Measurements from ENCODE around the gene MAPRE2.

MAPRE2 gene

GRCh38 chr18:35084494-35085449 is 43.6 kb downstream of the MAPRE2 start:
- FAIRE-seq (no peak), DNase-seq (ENCODE audit: insufficient read length, low spot score) (no peak)
- TF ChIP-seq POLR2A (IDR thresholded peaks at IDR 0.05; ENCODE audit: low read depth, low read length) = no peak

DNA sequence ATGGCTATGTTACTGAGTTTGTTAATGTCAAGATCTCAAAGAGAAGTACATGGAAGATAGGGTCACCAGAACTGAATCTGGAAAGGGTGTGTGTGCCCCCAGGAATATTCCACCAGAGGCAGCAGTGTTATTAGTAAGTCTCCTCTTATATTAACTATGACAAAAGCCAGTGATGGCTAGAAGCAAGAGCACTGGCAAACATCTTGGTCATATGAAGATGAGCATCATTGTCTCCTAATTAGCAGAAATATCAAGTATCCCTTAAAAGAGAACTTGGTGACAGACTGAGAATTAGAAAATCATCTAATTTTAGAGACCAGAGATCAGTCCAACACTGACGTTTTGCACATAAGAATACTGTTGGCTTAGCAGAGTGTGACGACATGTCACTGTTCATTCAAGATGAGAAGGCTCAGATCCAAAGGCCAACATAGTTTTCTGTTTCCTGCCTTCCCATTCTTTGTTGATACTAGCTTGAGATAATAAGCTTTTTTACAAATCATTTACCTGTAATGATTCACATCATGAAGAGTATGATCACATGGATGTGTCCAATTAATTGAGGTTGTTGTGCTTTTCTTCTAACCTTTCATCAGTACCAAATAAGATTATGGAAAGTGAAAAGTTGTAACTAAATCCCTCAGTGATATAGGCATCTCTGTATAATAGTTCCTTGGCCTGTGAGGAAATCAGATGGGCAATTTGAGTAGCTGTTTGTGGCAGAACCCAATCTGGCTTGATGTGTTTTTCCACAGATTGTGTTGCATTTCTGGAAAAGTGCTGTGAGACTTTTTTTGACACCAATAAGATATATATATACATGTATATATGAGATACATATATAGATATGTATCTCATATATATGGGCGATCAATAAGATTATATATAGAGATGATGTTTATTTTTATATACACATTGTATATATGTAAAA is 44.5 kb downstream of the MAPRE2 start:
- FAIRE-seq (no peak), DNase-seq (ENCODE audit: insufficient read length, low spot score) (no peak)
- no peak for TF ChIP-seq POLR2A (IDR thresholded peaks at IDR 0.05; ENCODE audit: low read depth, low read length)

DNA sequence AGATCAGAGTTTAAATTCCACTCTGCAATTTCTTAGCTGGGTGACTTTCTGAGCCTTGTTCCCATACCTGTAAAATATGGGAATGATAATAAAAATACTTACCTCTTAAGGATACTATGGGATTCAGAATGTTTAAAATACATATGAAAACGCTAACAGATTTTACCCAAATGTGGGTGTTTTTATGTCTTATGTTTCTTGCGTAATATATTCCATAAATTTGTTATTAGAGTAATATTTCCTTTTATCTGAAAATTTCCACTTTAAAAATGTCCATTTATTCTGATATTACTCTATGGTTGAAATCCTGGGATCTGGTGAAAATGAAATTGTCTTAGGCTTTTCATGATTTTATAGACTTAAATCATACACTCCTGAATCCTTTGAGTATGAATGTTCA is 45.5 kb downstream of the MAPRE2 start:
- FAIRE-seq (no peak), DNase-seq (ENCODE audit: insufficient read length, low spot score) (no peak)
- TF ChIP-seq POLR2A (IDR thresholded peaks at IDR 0.05; ENCODE audit: low read depth, low read length) = no peak

- DNase-seq (ENCODE audit: insufficient read length, low spot score) = no peak
- no peak for TF ChIP-seq POLR2A (IDR thresholded peaks at IDR 0.05; ENCODE audit: low read depth, low read length)
- no peak for FAIRE-seq
Measured at GRCh38 chr18:35087726-35088125, 46.5 kb downstream of the MAPRE2 start.

DNA sequence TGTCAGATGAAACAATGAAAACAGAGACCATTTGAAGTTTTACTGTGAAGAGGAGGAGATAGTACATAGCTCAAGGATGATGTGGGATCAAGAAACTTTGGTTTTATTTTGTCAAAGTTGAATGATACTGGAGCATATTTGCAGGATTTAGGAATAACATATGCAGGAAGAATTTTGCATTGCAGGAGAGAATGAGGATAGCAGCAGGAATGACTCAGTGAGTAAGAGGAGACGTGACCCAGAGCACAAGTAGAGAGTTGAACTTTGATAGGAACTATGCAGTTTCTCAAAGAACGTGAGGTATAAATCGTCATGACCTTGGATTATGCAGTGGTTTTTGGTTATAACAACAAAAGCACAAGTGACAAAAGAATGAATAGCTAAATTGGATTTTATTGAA is 47.7 kb downstream of the MAPRE2 start:
- FAIRE-seq = no peak
- no peak for TF ChIP-seq POLR2A (IDR thresholded peaks at IDR 0.05; ENCODE audit: low read depth, low read length)
- DNase-seq (ENCODE audit: insufficient read length, low spot score) = no peak

DNA sequence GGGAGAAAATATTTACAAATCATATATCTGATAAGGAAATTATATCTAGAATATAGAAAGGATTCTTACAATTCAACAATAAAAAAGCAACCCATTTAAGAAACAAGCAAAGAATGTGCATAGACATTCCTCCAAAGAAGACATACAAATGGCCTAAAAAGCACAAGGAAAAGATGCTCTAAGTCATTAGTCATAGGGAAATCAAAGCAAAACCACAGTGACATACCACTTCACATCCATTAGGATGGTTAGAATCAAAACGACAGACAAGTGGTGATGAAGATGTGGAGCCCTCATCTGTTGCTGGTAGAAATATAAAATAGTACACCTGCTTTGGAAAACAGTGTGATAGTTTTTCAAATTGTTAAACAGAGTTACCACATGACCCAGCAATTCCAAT is 48.2 kb downstream of the MAPRE2 start:
- FAIRE-seq = no peak
- DNase-seq (ENCODE audit: insufficient read length, low spot score) = no peak
- TF ChIP-seq POLR2A (IDR thresholded peaks at IDR 0.05; ENCODE audit: low read depth, low read length) = no peak

- TF ChIP-seq POLR2A (IDR thresholded peaks at IDR 0.05; ENCODE audit: low read depth, low read length) = no peak
- DNase-seq (ENCODE audit: insufficient read length, low spot score) (no peak), FAIRE-seq (no peak)
Measured at GRCh38 chr18:35089891-35090550, 48.8 kb downstream of the MAPRE2 start.

DNA sequence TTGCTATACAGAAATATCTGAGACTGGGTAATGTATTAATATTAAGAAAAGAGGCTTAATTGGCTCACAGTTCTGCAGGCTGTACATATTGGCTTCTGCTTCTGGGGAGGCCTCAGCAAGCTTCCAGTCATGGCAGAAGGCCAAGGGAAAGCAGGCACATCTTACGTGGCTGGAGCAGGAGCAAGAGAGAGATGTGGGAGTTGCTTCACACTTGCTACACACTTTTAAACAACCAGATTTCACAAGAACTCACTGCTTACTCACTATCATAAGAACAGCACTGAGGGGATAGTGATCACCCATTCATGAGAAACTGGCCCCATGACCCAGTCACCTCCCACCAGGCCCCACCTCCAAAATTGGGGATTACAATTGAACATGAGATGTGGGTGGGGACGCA is 50.6 kb downstream of the MAPRE2 start:
- FAIRE-seq (no peak), DNase-seq (ENCODE audit: insufficient read length, low spot score) (no peak)
- TF ChIP-seq POLR2A (IDR thresholded peaks at IDR 0.05; ENCODE audit: low read depth, low read length) = no peak

GRCh38 chr18:35095983-35096676 is 54.9 kb downstream of the MAPRE2 start:
- no peak for TF ChIP-seq POLR2A (IDR thresholded peaks at IDR 0.05; ENCODE audit: low read depth, low read length)
- no peak for DNase-seq (ENCODE audit: insufficient read length, low spot score)
- FAIRE-seq = no peak

DNA sequence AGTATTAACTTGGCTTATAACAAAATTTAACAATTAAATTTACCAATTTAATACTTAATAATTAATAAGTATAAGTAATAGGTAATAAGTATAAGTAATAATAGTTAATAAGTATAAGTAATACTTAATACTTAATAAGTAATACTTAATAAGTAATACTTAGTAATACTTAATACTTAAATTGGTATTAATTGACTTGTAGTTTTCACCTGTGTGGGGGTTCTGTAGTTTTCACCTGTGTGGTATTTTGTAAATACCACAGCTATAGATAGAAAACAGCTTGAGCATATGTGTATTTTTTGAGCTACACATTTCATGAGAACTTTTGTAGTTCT is 55.4 kb downstream of the MAPRE2 start:
- DNase-seq (ENCODE audit: insufficient read length, low spot score) (no peak), FAIRE-seq (no peak)
- no peak for TF ChIP-seq POLR2A (IDR thresholded peaks at IDR 0.05; ENCODE audit: low read depth, low read length)

DNA sequence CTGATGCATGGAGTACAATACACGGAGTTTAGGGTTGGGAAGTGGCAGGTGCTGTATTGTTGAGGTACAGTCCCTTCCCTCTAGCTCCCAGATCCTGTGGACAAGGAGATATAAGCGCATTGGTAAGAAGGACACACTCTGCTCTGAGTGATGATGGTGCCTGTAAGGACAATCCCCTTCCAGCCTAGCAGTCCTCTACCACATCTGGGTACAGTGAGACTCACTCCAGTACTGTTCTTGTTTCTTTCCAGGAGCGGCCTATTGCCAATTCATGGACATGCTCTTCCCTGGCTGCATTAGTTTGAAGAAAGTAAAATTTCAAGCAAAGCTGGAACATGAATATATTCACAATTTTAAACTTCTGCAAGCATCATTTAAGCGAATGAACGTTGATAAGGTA is 56.0 kb downstream of the MAPRE2 start:
- FAIRE-seq (no peak), DNase-seq (ENCODE audit: insufficient read length, low spot score) (no peak)
- TF ChIP-seq POLR2A (IDR thresholded peaks at IDR 0.05; ENCODE audit: low read depth, low read length) = no peak

DNA sequence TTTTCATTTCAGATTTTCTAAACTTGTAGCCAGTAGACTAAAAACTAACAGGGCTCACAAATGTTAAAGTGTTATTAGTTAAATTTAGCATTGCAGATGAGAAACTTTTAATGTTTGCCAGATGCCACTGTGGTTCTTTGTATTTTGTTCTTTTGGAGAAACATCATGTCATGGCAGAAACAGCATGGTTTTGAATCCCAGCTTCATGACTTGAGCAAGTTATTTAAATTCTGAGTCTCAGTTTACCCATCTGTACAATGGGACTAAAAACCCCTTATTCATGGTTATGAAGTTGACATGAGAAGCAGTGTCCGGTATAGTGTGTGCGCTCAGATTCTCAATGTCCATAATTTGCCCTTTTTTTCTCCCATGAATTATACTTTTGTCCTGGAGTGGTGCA is 56.5 kb downstream of the MAPRE2 start:
- no peak for TF ChIP-seq POLR2A (IDR thresholded peaks at IDR 0.05; ENCODE audit: low read depth, low read length)
- no peak for DNase-seq (ENCODE audit: insufficient read length, low spot score)
- no peak for FAIRE-seq

GRCh38 chr18:35099911-35100310 is 58.7 kb downstream of the MAPRE2 start:
- DNase-seq (ENCODE audit: insufficient read length, low spot score) (no peak), FAIRE-seq (no peak)
- TF ChIP-seq POLR2A (IDR thresholded peaks at IDR 0.05; ENCODE audit: low read depth, low read length) = no peak

All from H54 (cell line).